ENCODE results near the gene KIF19.

The KIF19 gene

DNA sequence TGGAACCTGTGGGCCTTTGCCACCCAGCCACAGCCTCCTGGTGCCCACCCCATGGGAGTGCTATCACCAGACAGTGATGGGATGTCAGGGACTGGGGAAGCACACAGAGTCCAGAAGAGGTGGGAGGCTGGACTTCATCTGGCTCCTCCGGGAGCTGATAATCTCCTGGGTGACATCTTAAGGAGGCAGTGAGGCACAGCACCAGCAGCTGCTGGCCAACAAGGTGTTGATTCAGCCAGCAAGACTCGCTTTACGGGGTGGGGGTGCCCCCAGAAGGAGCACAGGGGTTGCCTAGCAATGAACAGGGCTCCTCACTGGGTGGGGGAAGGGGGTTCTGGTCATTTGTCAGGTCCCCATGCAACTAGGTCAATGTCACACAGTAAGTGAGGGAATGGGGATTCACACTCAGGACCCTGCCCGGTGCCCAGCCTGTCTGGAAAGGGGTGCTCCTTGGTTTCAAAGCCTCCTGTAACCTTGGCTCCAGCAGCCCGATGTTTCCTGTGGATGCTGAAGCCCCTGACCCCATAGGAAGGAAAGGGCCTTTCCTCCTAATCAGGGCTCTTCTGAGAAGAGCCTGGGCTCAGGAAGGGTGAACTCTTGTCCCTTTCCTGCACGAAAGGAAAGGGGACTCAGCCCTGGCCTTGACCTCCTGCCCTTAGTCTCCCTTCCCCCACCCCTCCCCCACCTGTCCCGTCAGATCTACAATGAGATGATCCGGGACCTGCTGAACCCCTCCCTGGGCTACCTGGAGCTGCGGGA lies 17.7 kb downstream of the KIF19 start:
- DNase-seq (ENCODE audit: low spot score), result no peak
- H3K27ac ChIP-seq, result no peak overlapping the region
- CTCF ChIA-PET, result no interaction called here
- TF ChIP-seq, protein P1, sequence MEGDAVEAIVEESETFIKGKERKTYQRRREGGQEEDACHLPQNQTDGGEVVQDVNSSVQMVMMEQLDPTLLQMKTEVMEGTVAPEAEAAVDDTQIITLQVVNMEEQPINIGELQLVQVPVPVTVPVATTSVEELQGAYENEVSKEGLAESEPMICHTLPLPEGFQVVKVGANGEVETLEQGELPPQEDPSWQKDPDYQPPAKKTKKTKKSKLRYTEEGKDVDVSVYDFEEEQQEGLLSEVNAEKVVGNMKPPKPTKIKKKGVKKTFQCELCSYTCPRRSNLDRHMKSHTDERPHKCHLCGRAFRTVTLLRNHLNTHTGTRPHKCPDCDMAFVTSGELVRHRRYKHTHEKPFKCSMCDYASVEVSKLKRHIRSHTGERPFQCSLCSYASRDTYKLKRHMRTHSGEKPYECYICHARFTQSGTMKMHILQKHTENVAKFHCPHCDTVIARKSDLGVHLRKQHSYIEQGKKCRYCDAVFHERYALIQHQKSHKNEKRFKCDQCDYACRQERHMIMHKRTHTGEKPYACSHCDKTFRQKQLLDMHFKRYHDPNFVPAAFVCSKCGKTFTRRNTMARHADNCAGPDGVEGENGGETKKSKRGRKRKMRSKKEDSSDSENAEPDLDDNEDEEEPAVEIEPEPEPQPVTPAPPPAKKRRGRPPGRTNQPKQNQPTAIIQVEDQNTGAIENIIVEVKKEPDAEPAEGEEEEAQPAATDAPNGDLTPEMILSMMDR (conservative IDR thresholded peaks at IDR 0.05; ENCODE audit: low read depth), result no peak
- POLR2A ChIA-PET (ENCODE audit: low non-redundant PET), result no interaction called here

GRCh38 chr17:74344658-74345057 lies 18.6 kb downstream of the KIF19 start:
- TF ChIP-seq, protein P1 (conservative IDR thresholded peaks at IDR 0.05; ENCODE audit: low read depth), result no peak
- no peak overlapping the region for H3K27ac ChIP-seq
- no peak for DNase-seq (ENCODE audit: low spot score)
- CTCF ChIA-PET, result no interaction called here
- POLR2A ChIA-PET (ENCODE audit: low non-redundant PET), result no interaction called here

GRCh38 chr17:74345433-74346241 lies 19.6 kb downstream of the KIF19 start:
- peak; percentile 26 for DNase-seq (ENCODE audit: low spot score)
- POLR2A ChIA-PET (ENCODE audit: low non-redundant PET), result no interaction called here
- TF ChIP-seq, protein P1 (conservative IDR thresholded peaks at IDR 0.05; ENCODE audit: low read depth), result no peak
- CTCF ChIA-PET, result interaction anchor here (0.6 kb wide), 1 partner anchor 13 kb away, joined by 3 read pairs; no protein-coding TSS in a partner anchor
- H3K27ac ChIP-seq, result no peak overlapping the region

GRCh38 chr17:74347646-74348045 lies 21.6 kb downstream of the KIF19 start:
- no peak for DNase-seq (ENCODE audit: low spot score)
- H3K27ac ChIP-seq, result no peak overlapping the region
- TF ChIP-seq, protein P1 (conservative IDR thresholded peaks at IDR 0.05; ENCODE audit: low read depth), result no peak
- CTCF ChIA-PET, result interaction anchor here (0.6 to 0.7 kb wide), 2 partner anchors 32 to 395 kb away, joined by 3 to 6 read pairs; no protein-coding TSS in a partner anchor
- POLR2A ChIA-PET (ENCODE audit: low non-redundant PET), result no interaction called here

DNA sequence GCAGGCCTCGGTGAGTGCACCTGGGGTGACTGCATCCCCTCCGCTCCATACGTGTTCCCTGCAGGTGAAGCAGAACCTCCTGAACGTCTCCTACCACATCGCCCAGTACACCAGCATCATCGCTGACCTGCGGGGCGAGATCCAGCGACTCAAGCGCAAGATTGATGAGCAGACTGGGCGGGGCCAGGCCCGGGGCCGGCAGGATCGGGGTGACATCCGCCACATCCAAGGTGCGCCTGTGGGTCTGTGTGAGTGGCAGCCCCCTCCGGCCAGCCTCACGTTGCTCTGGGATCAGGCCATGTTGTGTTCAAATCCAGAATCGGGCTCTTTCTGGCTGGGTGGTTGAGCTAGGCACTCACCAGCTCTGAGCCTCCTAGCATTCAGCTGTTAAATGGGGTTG lies 23.1 kb downstream of the KIF19 start:
- ChIA-PET POLR2A (ENCODE audit: low non-redundant PET) (interaction anchor here (0.6 kb wide), 1 partner anchor 13 kb away, joined by 3 read pairs; no protein-coding TSS in a partner anchor), CTCF (interaction anchor here (0.6 kb wide), 1 partner anchor 30 kb away, joined by 5 read pairs; no protein-coding TSS in a partner anchor)
- TF ChIP-seq, protein P1 (conservative IDR thresholded peaks at IDR 0.05; ENCODE audit: low read depth), result no peak
- H3K27ac ChIP-seq, result no peak overlapping the region
- DNase-seq (ENCODE audit: low spot score), result no peak

DNA sequence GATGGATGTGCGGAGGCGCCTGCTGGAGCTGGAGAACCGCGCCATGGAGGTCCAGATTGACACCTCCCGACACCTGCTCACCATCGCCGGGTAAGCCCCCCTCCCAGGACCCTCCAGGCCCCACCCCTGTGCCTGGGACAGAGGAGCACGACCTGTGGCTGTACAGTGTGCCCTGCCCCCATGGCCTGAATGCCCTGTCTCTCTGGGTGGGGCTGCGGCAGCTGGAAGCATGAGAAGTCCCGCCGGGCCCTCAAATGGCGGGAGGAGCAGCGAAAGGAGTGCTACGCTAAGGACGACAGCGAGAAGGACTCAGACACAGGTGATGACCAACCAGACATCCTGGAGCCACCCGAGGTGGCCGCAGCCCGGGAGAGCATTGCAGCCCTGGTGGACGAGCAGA lies 24.5 kb downstream of the KIF19 start:
- no peak overlapping the region for H3K27ac ChIP-seq
- POLR2A ChIA-PET (ENCODE audit: low non-redundant PET), result no interaction called here
- CTCF ChIA-PET, result interaction anchor here (1.0 kb wide), 1 partner anchor 18 kb away, joined by 3 read pairs; no protein-coding TSS in a partner anchor
- DNase-seq (ENCODE audit: low spot score), result no peak
- TF ChIP-seq, protein P1 (conservative IDR thresholded peaks at IDR 0.05; ENCODE audit: low read depth), result no peak
